Mesenchymal stem cell (in vitro differentiated cells and primary cell): Measurements from ENCODE around the gene MT1F.

ENCODE experiments used
- DNase-seq: peaks from one replicate; pipeline ENCODE4 v3.0.0-alpha.2; 2013
- H2AFZ ChIP-seq: one replicate; pipeline ENCODE4 v1.6.1; 2013; ENCODE audit warnings: low read depth, mild to moderate bottlenecking, control low read depth, inconsistent platforms, low read length, moderate library complexity
- H2AK5ac ChIP-seq: 2 replicates; pipeline ENCODE4 v1.6.1; 2013; ENCODE audit warnings: low read length, moderate library complexity, mild to moderate bottlenecking, inconsistent platforms; ENCODE audit not compliant: severe bottlenecking
- H2BK120ac ChIP-seq: one replicate; pipeline ENCODE4 v1.6.1; 2013; ENCODE audit warnings: low read depth, mild to moderate bottlenecking, inconsistent platforms, low read length, moderate library complexity
- H2BK12ac ChIP-seq, 2 experiments: one replicate each; pipeline ENCODE4 v1.6.1; 2013; ENCODE audit warnings: inconsistent platforms in 2 of 2, low read length in 2 of 2, mild to moderate bottlenecking in 2 of 2, moderate library complexity in 2 of 2, control low read depth in 1 of 2
- H2BK15ac ChIP-seq: one replicate; pipeline ENCODE4 v1.6.1; 2013; ENCODE audit warnings: mild to moderate bottlenecking, low read depth, inconsistent platforms; ENCODE audit not compliant: poor library complexity, severe bottlenecking
- H2BK5ac ChIP-seq: 2 replicates; pipeline ENCODE4 v1.6.1; 2013; ENCODE audit warnings: low read depth, mild to moderate bottlenecking, low read length, control low read depth, inconsistent platforms; ENCODE audit not compliant: poor library complexity, severe bottlenecking
- H3K14ac ChIP-seq, 2 experiments: one replicate each; pipeline ENCODE4 v1.6.1; 2013; ENCODE audit warnings: inconsistent platforms in 2 of 2, low read length in 2 of 2, control low read depth in 1 of 2, mild to moderate bottlenecking in 1 of 2, moderate library complexity in 1 of 2
- H3K18ac ChIP-seq, 2 experiments: one replicate each; pipeline ENCODE4 v1.6.1; 2013; ENCODE audit warnings: inconsistent platforms in 2 of 2, low read length in 2 of 2, control low read depth in 1 of 2, low read depth in 1 of 2, mild to moderate bottlenecking in 1 of 2
- H3K23ac ChIP-seq, 2 experiments: one replicate each; pipeline ENCODE4 v1.6.1; 2013; ENCODE audit warnings: inconsistent platforms in 2 of 2, low read length in 2 of 2, mild to moderate bottlenecking in 2 of 2, moderate library complexity in 2 of 2, control low read depth in 1 of 2
- H3K27ac ChIP-seq: 2 replicates; pipeline ENCODE4 v1.5.1; 2013; ENCODE audit warnings: mild to moderate bottlenecking, moderate library complexity, low read length, control low read depth, inconsistent platforms; ENCODE audit not compliant: poor library complexity, severe bottlenecking
- H3K27me3 ChIP-seq, 2 experiments: 2 replicates each; pipeline versions ENCODE4 v1.6.1 to v1.7.0; 2013; ENCODE audit warnings: low read length in 2 of 2, mild to moderate bottlenecking in 2 of 2, moderate library complexity in 2 of 2, control low read depth in 1 of 2, inconsistent platforms in 1 of 2; ENCODE audit not compliant: control insufficient read depth in 1 of 2, insufficient read depth in 1 of 2
- H3K36me3 ChIP-seq, 2 experiments: 2 replicates each; pipeline versions ENCODE4 v1.6.1 to v1.7.0; 2013; ENCODE audit warnings: low read length in 2 of 2, control low read depth in 1 of 2, inconsistent platforms in 1 of 2, low read depth in 1 of 2, mild to moderate bottlenecking in 1 of 2; ENCODE audit not compliant: insufficient read depth in 2 of 2, control insufficient read depth in 1 of 2
- H3K4ac ChIP-seq, 2 experiments: one replicate each; pipeline ENCODE4 v1.6.1; 2013; ENCODE audit warnings: inconsistent platforms in 2 of 2, low read length in 2 of 2, mild to moderate bottlenecking in 2 of 2, moderate library complexity in 2 of 2, control low read depth in 1 of 2, low read depth in 1 of 2
- H3K4me1 ChIP-seq: 2 replicates; pipeline ENCODE4 v1.6.1; 2013; ENCODE audit warnings: low read depth, low read length, control low read depth; ENCODE audit not compliant: control insufficient read depth, insufficient read depth
- H3K4me2 ChIP-seq: 2 replicates; pipeline ENCODE4 v1.6.1; 2013; ENCODE audit warnings: low read length, mild to moderate bottlenecking, inconsistent platforms; ENCODE audit not compliant: poor library complexity, severe bottlenecking
- H3K4me3 ChIP-seq, 2 experiments: 2 replicates each; pipeline versions ENCODE4 v1.5.1 to v1.7.0; 2013; ENCODE audit warnings: low read length in 2 of 2, mild to moderate bottlenecking in 2 of 2, control low read depth in 1 of 2, low read depth in 1 of 2; ENCODE audit not compliant: insufficient read depth in 1 of 2
- H3K79me1 ChIP-seq: replicated peaks from 2 replicates; pipeline ENCODE4 v1.6.1; 2013; ENCODE audit warnings: mild to moderate bottlenecking, control low read depth, low read length, inconsistent platforms; ENCODE audit not compliant: poor library complexity, severe bottlenecking
- H3K9ac ChIP-seq: 2 replicates; pipeline ENCODE4 v1.7.0; 2013; ENCODE audit warnings: mild to moderate bottlenecking, low read length, moderate library complexity
- H3K9me3 ChIP-seq: 2 replicates; pipeline ENCODE4 v1.7.0; 2013; ENCODE audit warnings: mild to moderate bottlenecking, low read length; ENCODE audit not compliant: control insufficient read depth
- H4K8ac ChIP-seq: one replicate; pipeline ENCODE4 v1.6.1; 2013; ENCODE audit warnings: inconsistent platforms, mild to moderate bottlenecking, low read length, moderate library complexity
- H4K91ac ChIP-seq: one replicate; pipeline ENCODE4 v1.6.1; 2013; ENCODE audit warnings: mild to moderate bottlenecking, low read length, inconsistent platforms
- WGBS: methylation state at CpG from one replicate; pipeline ENCODE4 v1.1.7; 2013; ENCODE audit warnings: mixed read lengths; 5-methylcytosine and 5-hydroxymethylcytosine counted together

MT1F gene

GRCh38 chr16:56689171-56689570 is 31.4 kb downstream of the MT1F start:
- H3K9ac ChIP-seq: no peak overlapping the region
- no peak overlapping the region for H2AK5ac ChIP-seq
- H3K4ac ChIP-seq: no peak overlapping the region
- no peak overlapping the region for H2BK12ac ChIP-seq
- H3K4me2 ChIP-seq: no peak overlapping the region
- no peak overlapping the region for H4K8ac ChIP-seq
- no peak overlapping the region for H2BK120ac ChIP-seq
- peak overlapping the region in 1 of 2 experiments; percentile 29 for H3K18ac ChIP-seq
- no peak overlapping the region for H3K14ac ChIP-seq
- no peak overlapping the region for H2BK15ac ChIP-seq
- no peaks in the 10 kb centered on the region for H3K27me3 ChIP-seq
- 70% methylated on average over 2 of the region's 3 CpGs for WGBS
- no peak overlapping the region for H3K27ac ChIP-seq
- H2BK5ac ChIP-seq: no peak overlapping the region
- H3K4me1 ChIP-seq: peaks cover 3% of the 10 kb centered on the region
- H3K4me3 ChIP-seq: no peak overlapping the region
- no peak for DNase-seq
- no peak overlapping the region for H2AFZ ChIP-seq
- H3K9me3 ChIP-seq: peaks cover 10% of the 10 kb centered on the region
- no peak overlapping the region for H4K91ac ChIP-seq
- no peaks in the 10 kb centered on the region for H3K36me3 ChIP-seq
- no peak overlapping the region for H3K23ac ChIP-seq
- H3K79me1 ChIP-seq: no peaks in the 10 kb centered on the region

GRCh38 chr16:56690420-56691122 is 32.8 kb downstream of the MT1F start:
- no peak overlapping the region for H2BK5ac ChIP-seq
- no peak overlapping the region for H4K91ac ChIP-seq
- H3K18ac ChIP-seq: no peak overlapping the region
- H3K27me3 ChIP-seq: no peaks in the 10 kb centered on the region
- peaks cover 3% of the 10 kb centered on the region for H3K4me1 ChIP-seq
- no peak for DNase-seq
- H2AK5ac ChIP-seq: no peak overlapping the region
- H2BK15ac ChIP-seq: no peak overlapping the region
- H2BK12ac ChIP-seq: no peak overlapping the region
- H3K9ac ChIP-seq: no peak overlapping the region
- no peak overlapping the region for H3K4me3 ChIP-seq
- H2BK120ac ChIP-seq: no peak overlapping the region
- no peak overlapping the region for H3K4ac ChIP-seq
- peak overlapping the region in 1 of 2 experiments; percentile 63 for H3K14ac ChIP-seq
- peaks cover 10% of the 10 kb centered on the region for H3K9me3 ChIP-seq
- WGBS: 82% methylated on average over 2 of the region's 4 CpGs
- no peak overlapping the region for H2AFZ ChIP-seq
- no peak overlapping the region for H3K27ac ChIP-seq
- no peak overlapping the region for H4K8ac ChIP-seq
- no peaks in the 10 kb centered on the region for H3K36me3 ChIP-seq
- H3K79me1 ChIP-seq: no peaks in the 10 kb centered on the region
- no peak overlapping the region for H3K23ac ChIP-seq
- no peak overlapping the region for H3K4me2 ChIP-seq

- H3K36me3 ChIP-seq: no peaks in the 10 kb centered on the region
- no peak overlapping the region for H3K27ac ChIP-seq
- no peak overlapping the region for H3K4ac ChIP-seq
- H3K18ac ChIP-seq: no peak overlapping the region
- DNase-seq: no peak
- no peak overlapping the region for H4K8ac ChIP-seq
- no peaks in the 10 kb centered on the region for H3K79me1 ChIP-seq
- no peak overlapping the region for H2BK15ac ChIP-seq
- no peak overlapping the region for H3K4me2 ChIP-seq
- H3K27me3 ChIP-seq: no peaks in the 10 kb centered on the region
- no peak overlapping the region for H2AK5ac ChIP-seq
- no peak overlapping the region for H3K23ac ChIP-seq
- no peak overlapping the region for H3K14ac ChIP-seq
- H3K9me3 ChIP-seq: peaks cover 5% of the 10 kb centered on the region
- no peak overlapping the region for H2AFZ ChIP-seq
- no peak overlapping the region for H3K9ac ChIP-seq
- no peak overlapping the region for H2BK120ac ChIP-seq
- H3K4me1 ChIP-seq: peaks cover 3% of the 10 kb centered on the region
- no peak overlapping the region for H3K4me3 ChIP-seq
- no peak overlapping the region for H2BK5ac ChIP-seq
- 66% methylated on average over 4 of the region's 4 CpGs for WGBS
- H2BK12ac ChIP-seq: no peak overlapping the region
- no peak overlapping the region for H4K91ac ChIP-seq
Measured at GRCh38 chr16:56691885-56692284, 34.1 kb downstream of the MT1F start.

GRCh38 chr16:56695246-56695645 is 37.5 kb downstream of the MT1F start:
- H3K14ac ChIP-seq: no peak overlapping the region
- no peak overlapping the region for H2AK5ac ChIP-seq
- no peak overlapping the region for H2BK5ac ChIP-seq
- H2BK120ac ChIP-seq: no peak overlapping the region
- no peaks in the 10 kb centered on the region for H3K9me3 ChIP-seq
- no peak overlapping the region for H3K4me2 ChIP-seq
- no peak overlapping the region for H3K4me3 ChIP-seq
- H3K27me3 ChIP-seq: no peaks in the 10 kb centered on the region
- no peak overlapping the region for H3K27ac ChIP-seq
- H3K23ac ChIP-seq: no peak overlapping the region
- DNase-seq: no peak
- no peaks in the 10 kb centered on the region for H3K79me1 ChIP-seq
- H2BK12ac ChIP-seq: no peak overlapping the region
- 56% methylated on average over 1 of the region's 1 CpG for WGBS
- no peak overlapping the region for H4K8ac ChIP-seq
- no peak overlapping the region for H4K91ac ChIP-seq
- no peaks in the 10 kb centered on the region for H3K36me3 ChIP-seq
- no peak overlapping the region for H3K18ac ChIP-seq
- H3K4ac ChIP-seq: no peak overlapping the region
- H3K9ac ChIP-seq: no peak overlapping the region
- no peaks in the 10 kb centered on the region for H3K4me1 ChIP-seq
- no peak overlapping the region for H2AFZ ChIP-seq
- no peak overlapping the region for H2BK15ac ChIP-seq
